Activated CD4-positive, alpha-beta T cell treated with anti-CD3 and anti-CD28 coated beads, Interleukin-2, amount 50 U/mL, for 1 hour (primary cell): Measurements from ENCODE around the gene CALCOCO1.
A peak's percentile ranks its signal among the peaks of the same experiment; 100 is the strongest.
"Not testable (repeated sequence)": the region's sequence is repeated elsewhere in the genome, so short reads cannot be mapped to it uniquely, and the experiment has no call there.

Source experiments
- DNase-seq: peaks from one replicate; pipeline ENCODE4 v3.0.0-alpha.2; 2020

CALCOCO1 gene

DNA sequence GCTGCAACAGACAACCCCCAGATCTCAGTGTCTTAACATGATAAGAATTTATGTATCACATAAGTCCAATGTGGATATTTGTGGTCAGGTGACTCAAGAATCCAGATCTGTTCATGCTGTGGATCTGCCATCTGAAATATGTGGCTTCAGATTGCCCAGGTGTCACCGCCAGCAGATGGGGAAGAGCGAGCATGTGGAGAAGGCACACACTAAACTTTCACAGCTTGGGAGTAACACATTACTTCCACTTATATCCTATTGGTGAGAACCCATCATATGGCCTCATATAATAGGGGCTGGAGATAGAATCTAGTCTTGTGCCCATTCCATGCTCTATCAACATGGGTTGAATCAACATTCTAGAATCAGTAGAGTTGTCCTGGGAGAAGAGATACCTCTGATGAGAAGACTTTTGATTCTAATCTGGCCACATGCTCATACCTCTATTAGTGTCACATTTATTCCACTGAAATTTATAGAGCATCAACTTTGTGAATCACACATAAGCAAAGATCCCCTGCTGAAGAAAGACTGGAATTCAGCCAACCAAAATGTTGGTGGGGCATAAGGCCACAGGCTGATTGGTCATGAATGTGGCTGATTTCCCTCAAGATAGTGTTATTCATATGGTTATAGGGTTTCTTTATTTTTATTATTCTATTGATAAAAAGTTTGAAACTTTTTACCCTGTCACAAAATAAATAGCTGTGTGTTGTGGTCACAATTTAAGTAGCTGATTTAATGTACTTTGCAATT lies 6.0 kb upstream of the CALCOCO1 start:
- no peak for DNase-seq

DNA sequence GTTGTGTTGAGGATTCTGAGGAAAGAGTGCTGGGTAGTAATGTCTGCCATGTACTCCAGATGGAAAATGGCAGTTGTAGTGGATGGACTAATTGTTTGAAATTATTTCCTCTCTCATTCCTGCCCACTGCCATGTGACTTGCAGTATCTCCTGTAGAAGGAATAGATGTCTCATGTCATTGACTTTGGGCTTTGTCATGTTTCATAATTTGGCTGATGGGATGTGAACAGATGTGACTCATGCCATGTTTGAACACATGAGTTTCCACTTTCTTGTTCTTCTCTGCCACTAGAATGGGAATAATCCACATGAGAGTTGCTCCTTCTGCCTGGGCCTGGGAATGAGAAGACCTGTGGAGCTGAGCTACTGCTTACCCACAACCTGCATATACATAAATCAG lies 2.4 kb upstream of the CALCOCO1 start:
- DNase-seq: no peak

DNA sequence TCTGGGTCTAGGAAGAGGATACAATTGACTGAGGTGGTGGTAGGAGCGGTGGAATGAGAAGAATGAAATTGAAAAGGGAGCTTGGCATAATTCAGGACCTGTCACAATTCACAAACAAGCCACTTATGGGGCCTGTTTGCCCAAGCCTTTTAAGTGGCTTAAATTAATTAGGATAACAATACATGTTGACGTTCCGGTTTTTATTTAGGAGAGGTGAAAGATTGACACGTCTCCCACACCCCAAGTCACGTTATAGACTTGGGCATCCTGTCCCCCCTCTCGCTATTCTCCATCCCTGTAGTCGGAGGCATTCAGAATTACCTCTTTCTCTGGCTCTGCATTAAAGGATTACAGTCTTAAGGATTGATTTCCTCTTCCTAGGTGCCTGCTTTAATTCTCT lies 954 bp upstream of the CALCOCO1 start:
- no peak for DNase-seq

DNA sequence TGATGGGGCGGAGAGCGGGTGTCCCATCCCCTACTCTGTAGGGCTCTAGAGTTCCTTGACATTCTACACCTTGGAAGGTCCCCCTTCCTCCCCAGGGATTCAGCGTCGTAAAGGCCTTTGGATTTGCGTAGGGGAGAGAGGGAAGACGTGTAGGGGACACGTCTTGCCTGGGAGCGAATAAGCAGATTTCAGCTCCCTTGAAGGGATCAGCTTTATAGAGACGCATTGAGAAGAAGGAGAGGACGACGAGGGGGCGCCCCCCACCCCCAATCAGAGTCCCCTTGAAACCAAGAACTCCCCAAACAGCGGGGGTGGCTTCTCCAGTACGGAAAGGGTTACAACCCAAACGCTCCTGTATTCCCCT lies 324 bp downstream of the CALCOCO1 start:
- DNase-seq: no peak

DNA sequence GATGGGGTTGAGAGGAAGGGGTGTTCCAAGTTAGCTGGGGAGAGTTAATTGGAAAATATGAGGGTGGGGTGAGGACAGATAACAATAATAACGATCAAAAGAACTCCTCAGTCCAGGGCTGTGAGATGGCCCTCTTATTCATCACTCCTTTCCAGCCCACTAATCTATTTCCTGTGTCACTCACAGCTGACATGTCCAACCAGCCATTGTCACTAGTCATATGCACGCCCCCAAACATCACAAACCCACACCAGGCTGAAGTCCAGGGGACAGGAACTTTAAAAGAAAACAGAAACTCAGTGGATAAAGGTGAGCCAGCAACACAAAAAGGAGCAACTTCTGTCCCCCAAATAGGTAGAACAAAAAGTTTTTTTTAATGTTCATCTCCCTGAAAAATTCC lies 911 bp downstream of the CALCOCO1 start:
- no peak for DNase-seq

DNA sequence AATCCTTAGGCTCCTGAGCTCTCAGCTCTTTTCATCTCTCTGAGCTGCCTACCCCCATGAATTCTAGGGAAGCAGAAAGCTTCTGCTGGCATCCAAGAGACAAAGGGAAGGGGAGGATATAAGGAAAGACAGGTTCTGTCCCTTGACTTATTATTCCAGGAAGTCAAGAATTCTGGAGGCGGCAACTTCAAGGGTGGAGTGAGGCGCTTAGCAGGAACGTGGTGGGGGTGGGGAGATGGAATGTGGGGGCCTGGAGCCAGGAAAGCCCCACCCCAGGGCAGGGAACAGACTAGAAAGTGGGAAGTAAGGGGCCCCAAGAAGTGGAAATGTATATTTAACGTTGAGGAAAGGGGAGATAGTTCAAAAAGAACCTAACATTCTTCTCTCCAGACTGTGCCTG lies 1.4 kb downstream of the CALCOCO1 start:
- DNase-seq: no peak

DNA sequence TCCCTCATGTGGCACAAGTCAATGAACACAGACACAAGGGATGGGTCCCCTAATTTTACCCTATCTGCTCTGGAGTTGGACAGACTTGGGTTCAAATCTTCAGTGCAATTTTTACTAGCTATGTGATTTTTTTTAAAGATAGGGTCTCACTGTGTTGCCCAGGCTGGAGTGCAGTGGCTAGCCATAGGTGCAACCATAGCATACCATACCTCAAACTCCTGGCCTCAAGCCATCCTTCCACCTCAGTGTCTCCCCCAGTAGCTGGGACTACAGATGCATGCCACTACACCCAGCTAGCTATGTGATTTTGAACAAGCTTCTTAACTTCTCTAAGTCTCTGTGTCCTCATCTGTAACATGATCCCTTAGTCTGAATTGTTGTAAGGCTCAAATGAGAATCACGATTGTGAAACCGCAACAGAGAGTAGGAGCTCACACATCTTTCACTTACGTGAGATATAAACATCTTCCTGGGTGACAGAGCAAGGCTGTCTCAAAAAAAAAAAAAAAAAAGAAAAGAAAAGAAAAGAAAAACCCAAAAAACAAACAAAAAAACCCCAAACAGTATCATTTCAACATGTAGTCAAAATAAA lies 4.7 kb downstream of the CALCOCO1 start:
- no peak for DNase-seq

DNA sequence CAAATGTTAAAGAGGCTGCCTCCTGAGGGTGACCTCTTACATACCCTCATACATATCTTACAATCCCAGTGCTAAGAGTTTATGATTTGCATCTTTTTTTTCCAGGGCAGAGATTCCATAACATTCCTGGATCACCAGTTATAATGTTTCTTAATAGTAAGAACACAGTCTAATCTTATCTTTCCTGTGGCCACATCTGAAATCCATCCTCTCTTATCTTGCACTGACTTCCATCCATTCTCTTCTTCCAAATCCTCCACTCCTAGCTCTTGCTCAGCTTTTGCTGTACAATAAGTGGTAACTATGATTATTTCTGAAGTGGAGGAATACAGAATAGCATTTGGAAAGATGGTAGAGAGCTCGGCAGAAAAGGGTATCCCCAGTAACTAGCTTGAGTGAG lies 6.3 kb downstream of the CALCOCO1 start:
- no peak for DNase-seq

DNA sequence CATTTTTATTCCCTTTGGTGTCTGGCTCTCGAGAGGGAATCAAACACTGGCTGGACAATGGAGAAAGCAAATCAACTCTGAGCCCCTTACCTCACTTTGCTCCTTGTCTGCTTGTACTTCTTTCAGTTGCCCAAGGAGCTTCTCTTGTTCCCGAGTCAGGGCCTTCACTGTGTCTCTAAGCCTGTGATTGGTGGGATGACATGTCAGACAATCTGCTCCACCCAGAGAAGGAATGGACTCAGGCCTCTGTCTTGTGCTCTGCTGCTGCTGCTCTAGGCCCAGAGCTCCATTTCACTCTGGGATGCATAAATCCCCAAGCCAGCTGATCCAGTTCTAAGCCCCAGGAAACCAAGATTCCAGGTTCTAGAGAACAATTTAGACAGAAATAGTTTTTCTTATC lies 7.6 kb downstream of the CALCOCO1 start:
- DNase-seq: no peak

DNA sequence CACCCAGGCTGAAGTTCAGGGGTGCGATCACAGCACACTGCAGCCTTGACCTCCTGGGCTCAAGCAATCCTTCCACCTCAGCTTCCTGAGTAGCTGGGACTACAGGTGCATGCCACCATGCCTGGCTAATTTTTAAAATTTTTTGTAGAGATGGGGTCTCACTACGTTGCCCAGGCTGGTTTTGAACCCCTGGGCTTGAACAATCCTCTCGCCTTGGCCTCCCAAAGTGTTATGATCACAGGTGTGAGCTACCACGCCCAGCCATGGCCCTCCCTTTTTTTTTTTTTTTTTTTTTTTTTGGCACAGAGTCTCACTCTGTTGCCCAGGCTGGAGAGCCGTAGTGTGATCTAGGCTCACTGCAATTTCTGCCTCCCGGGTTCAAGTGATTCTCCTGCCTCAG lies 8.7 kb downstream of the CALCOCO1 start:
- DNase-seq: not testable (repeated sequence)

DNA sequence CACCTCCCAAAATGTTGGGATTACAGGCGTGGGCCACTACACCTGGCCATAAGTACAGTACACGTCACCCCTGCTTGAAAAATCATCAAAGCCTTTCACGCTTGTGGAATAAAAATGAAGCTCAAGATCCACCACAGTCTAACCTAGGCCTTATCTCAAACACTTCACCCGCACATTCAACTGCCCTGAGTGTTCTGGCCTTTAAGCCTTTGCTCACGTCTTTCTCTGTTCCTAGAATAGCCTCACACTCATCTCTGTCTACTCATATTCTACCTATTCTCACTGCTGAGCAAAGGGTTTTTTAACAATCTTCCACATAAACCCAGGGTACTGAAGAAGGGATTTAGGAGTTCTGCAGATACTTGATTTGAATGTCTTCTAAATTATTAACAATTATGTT lies 9.9 kb downstream of the CALCOCO1 start:
- no peak for DNase-seq

DNA sequence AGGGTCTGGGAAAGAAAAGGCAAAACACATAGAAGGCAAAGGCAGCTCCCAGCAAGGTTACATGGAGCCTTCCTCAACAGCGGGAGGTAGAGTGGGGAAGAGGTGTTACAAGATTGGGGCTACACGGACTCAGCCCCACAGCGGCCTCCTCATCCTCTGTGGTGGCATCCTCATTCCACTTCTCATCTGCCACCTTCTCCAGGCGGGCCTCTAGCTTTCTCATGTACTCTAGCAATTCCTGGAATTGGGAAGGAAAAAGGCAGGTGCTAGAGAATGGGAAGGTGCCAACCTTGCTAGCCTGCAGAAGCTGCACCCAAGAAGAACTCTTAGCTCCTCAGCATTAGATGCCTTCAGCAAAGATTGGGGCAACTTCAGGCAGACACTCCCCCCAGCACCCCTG lies 13.2 kb downstream of the CALCOCO1 start:
- DNase-seq: no peak

DNA sequence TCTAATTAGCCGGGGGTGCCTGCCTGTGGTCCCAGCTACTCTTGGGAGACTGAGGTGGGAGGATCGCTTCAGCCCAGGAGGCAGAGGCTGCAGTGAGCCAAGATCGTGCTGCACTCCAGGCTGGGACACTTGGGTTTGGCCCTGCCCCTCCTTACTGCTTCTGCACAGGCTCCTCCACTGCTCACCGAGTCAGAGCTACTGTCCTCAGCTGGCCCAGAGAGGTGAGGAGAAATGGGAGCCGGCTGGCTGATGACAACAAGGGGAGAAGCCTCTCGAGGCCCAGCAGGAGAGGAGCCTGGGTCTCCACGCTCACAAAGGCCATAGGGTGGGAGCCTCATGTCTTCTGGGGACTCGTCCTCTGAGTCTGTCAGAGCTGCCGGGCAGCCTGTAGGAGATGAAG lies 13.7 kb downstream of the CALCOCO1 start:
- DNase-seq: no peak

DNA sequence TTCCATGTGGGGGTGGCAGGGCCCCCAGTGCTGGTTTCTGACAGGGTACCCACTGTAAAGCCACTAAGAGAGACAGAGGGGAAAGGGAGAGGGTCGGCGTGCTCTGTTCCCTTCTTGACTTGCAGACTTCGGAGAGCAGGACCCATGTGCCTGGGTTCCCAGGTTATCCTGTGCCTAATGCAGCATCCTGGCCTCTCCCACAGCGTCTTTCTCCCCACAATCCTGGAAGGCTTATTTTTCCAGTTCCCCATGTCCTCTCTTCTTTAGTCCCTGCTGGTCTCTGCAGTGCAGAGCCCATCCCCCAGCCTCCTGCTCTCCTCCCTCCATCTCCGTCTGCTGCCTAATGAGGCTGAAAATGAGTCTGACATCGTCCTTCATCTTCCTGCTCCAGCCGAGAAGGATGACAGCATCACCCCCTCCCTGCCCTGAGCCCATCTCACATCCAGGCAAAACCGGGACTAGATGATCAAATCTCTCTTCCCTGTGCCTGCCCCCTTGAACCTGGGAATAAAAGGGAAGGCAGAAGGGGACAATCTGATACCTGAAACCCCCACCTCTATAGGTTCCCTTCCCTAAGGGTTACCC lies 15.1 kb downstream of the CALCOCO1 start:
- DNase-seq: no peak

DNA sequence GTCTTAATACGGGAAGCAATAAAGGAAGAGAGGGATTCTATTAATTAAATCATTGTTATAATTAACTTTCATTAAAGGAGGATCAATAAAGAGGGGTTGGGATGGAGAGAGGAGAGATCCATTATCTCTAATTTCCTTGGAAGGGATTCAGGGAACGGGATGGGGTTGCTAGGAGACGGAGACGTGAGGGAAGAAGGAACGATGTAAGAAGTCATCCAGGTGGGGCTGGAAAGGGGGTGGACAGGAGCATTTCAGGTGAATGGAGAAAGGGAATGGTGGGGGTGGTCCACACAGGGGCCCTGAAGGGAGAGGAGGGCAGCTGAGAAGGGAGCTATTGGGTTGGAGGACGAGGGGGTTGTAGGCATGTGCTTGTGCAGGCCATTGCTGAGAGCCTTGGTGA lies 17.2 kb downstream of the CALCOCO1 start:
- DNase-seq: no peak

DNA sequence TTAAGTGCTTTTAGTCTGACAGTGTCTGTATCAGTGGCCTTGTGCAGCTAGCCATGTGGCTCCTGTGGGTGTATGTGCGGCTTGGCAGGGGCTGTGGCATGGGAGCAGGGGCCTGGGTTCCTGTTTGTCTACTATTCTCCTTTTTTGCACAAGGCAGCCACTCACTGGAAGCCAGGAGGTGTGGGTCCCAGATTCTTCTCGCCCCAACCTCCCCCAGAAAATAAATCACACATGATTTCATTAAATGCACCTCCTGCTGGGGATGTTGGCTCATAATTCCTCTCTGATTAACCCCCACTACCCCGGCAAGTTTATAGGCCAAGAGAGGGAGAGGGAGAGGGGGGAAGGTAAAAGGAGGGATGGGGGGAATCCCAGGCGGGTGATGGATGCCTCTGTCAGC lies 17.6 kb downstream of the CALCOCO1 start:
- DNase-seq: no peak

DNA sequence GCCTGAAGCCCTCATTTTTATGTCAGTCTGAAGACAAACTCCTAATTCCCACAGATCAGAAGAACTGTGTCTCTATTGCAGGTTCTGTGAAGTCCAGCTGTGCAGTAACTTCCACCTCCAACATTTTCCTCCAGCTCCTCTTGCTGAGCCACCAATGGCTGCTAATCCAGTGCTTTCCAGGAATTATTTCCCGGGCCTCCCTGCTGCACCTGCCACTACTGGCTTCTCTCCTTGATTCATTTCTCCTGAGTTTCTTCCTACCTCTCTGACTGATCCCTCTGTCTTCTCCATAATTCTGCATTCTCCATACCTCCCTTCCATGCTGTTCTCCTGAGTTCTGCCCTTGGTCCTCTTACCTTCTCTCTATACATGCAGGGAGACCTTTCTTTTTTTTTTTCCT lies 21.2 kb downstream of the CALCOCO1 start:
- no peak for DNase-seq

DNA sequence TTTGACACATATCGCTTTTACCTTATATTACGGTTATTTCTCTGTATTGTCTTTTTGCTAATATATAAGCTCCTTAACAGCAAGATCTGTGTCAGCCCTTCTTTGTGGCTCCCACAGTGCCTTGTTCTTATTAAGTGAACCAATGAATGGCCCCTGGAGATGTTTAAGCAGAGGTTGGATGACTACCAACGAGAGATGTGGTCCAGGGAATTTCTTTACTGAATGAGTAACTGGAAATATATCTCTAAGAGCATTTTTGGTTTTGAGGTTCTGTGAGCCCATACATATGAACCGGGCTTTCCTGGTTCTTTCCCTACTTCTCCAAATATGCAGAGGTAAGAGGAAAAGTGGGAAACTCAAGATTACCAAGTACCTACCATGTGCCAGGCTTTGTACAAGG lies 23.5 kb downstream of the CALCOCO1 start:
- DNase-seq: no peak

DNA sequence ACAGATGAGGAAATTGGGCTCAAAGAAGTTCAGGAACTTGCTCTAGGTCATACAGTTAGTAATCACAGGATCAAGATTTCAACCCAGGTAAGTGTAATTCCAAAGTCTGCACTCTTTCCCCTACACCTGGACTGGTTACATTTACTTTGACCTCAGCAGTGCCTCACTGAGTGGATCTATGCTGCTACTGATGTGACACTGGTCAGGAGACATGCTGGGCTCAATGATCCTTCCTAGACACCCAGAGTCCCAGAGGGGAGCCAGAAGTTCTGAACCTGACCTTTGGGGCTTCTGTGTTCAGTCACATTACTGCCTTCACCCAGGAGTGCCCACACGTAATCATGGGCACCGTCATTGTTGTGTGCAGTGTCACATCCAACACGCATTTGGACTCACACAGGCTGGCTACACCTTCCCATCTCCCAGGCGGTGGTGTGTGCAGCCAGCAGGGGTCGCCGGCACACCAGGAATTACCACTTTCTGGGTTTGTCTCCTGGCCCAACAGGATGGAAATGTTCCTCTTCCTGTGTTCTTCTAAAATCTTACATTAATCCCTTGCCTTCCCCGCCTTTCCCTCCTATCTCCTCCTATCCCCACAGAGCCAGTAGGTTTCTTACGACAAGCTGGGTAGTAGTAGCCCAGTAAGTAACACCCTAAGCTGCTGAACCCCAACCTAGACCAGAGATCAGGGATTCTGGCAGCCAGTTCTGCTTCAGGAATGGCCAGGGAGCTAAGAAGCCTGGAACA lies 25.6 kb downstream of the CALCOCO1 start:
- peak; percentile 74 for DNase-seq

DNA sequence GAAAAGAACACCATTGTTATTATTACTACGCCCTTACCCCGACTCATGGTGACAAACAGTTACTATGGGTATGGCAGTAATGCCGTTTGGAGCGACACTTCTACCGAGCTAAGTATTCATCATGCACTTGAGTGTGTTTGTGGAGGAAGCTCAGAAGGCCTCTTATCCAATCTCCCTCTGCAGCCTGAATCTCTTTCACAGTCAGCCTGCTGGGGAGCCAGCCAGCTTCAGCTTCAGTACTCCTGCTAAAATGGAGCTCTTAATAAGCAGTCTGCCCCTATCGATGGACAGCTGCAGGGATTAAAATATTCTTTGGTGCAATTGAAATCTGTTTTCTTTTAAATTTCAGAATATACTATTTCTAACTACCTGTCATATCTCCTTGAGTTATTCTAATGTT lies 26.7 kb downstream of the CALCOCO1 start:
- DNase-seq: no peak

DNA sequence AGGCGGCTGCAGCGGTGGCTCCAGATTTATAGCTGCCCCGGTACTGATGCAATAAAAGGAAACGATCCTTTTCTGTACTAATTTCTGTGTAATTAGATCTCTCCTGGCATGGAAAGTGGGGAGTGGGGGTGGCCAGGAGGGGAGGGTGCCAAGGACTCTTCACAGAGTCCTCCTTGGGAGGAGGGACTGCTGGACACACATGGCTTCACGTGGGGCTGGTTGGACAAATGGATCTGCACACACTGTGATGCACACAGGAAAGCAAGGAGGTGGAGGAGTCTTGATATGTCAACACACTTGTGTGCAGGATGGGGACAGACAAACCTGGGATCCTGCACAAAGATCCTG lies 27.6 kb downstream of the CALCOCO1 start:
- DNase-seq: no peak

DNA sequence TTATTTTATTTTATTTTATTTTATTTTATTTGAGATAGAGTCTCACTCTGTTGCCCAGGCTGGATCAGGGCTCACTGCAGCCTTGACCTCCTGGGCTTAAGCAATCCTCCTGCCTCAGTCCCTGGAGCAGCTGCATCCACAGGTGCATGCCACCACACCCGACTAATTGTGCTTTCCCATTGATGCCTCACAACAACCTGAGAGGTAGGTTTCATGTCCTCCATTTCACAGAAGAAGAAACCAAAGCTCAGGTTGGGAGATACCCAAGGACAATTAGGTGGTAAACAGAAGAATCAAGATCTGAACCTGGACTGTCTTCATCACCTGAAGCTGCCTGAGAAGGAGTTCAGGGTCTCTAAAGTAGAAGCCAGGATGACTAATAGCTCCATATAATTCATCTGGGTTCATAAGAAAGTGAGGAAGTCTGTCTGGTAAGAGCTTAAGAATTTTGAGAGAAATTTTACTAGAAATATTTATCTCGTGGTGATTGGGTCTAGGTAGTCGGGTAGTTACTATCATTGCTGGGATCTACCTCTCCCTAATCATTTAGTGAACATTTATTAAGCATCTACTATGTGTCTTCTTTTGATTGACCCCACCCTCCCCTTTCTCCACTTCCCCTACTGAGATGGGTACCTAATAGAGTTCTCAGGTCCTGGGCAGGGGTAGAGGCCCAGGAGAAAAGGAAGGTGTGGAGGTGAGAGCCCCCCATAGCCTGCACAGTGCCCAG lies 28.1 kb downstream of the CALCOCO1 start:
- DNase-seq: no peak

DNA sequence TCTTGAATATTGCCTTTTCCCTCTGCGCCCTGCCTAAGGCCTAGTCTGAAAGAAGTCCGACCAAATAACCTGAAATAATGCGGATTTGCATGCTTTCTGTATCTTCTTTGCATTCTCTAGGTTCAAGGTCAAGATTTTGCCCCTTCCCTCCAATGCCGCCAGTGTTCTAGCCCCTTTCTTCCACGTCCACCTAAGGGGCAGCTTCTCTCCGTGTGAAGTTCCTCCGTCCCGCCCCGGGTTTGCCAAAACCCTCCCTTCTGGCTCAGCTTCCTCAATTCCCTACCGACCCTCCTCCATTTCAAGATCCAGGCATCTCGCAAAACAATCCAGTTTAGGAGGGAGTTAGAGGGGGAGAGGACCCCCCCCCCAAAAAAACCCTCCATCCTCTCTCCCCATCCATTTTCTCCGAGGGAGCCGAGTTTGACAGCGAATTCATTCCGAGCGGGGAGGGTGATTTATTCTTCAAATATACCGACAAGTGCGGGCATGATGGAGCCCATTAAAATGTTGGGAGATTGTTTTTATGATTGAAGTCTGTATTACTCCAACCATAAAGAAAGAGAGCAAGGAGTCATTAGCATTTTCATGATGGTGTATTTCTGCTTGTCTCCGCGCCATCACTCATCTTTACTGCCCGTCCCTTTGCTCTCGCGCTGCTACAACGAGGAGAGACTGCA lies 30.5 kb downstream of the CALCOCO1 start:
- no peak for DNase-seq
